Kidney (tissue), 14 donors: ENCODE data around the gene RAD17. TPM values are rescaled to one million over a fixed set of nuclear protein-coding genes. Genes with fewer than 3 reads are reported as not detected.

Experiments
- DNase-seq, 5 donors: peaks; one replicate each; pipeline ENCODE4 v3.0.0-alpha.2; 2013 to 2020
- FAIRE-seq: peaks from 2 replicates; lab custom pipeline; 2012; peaks lifted over from hg19 to GRCh38; lab: Jason Lieb, UNC
- H3K27ac ChIP-seq, 2 donors: one replicate each; pipeline ENCODE4 v1.7.0; 2013; ENCODE audit warnings: low read depth in 2 of 2, low read length in 2 of 2, inconsistent platforms in 1 of 2
- H3K27me3 ChIP-seq: one replicate; pipeline ENCODE4 v1.7.1; 2013; ENCODE audit warnings: low read length, inconsistent platforms; ENCODE audit not compliant: control insufficient read depth, insufficient read depth
- H3K36me3 ChIP-seq, 3 donors: one replicate each; pipeline versions ENCODE4 v1.7.0 to v1.7.1; 2013; ENCODE audit warnings: low read length in 3 of 3, control low read depth in 1 of 3, inconsistent platforms in 1 of 3; ENCODE audit not compliant: insufficient read depth in 3 of 3, control insufficient read depth in 2 of 3
- H3K4me1 ChIP-seq, 3 donors: one replicate each; pipeline versions ENCODE4 v1.7.0 to v1.7.1; 2013; ENCODE audit warnings: low read length in 3 of 3, inconsistent platforms in 1 of 3, low read depth in 1 of 3; ENCODE audit not compliant: control insufficient read depth in 2 of 3, insufficient read depth in 2 of 3
- H3K4me3 ChIP-seq, 3 donors: one replicate each; pipeline versions ENCODE4 v1.7.0 to v1.8.1; 2013; ENCODE audit warnings: low read length in 3 of 3, control low read depth in 1 of 3, inconsistent platforms in 1 of 3
- H3K9ac ChIP-seq, 3 donors: one replicate each; pipeline versions ENCODE4 v1.7.0 to v1.7.1; 2013; ENCODE audit warnings: low read length in 3 of 3, control low read depth in 1 of 3, inconsistent platforms in 1 of 3
- H3K9me3 ChIP-seq, 3 donors: one replicate each; pipeline versions ENCODE4 v1.7.0 to v1.7.1; 2013; ENCODE audit warnings: low read length in 3 of 3, control low read depth in 1 of 3, inconsistent platforms in 1 of 3; ENCODE audit not compliant: control insufficient read depth in 2 of 3, insufficient read depth in 1 of 3
- CTCF ChIP-seq: IDR thresholded peaks from 3 replicates; pipeline ENCODE4 v1.5.1; 2012; ENCODE audit warnings: mild to moderate bottlenecking, moderate library complexity, borderline replicate concordance; ENCODE audit not compliant: insufficient read depth; ENCODE audit errors: extremely low read depth
- intact Hi-C: fragments of 100-400 bp; cut with DNase I; formaldehyde crosslinking; loops from one replicate; pipeline ENCODE4 v1.11.1; 2022
- polyA plus RNA-seq: library from polyadenylated mRNA; stranded (reverse); fragments of 350-450 nt; fragmentation: Illumina TruSeq; extraction: RNeasy Lipid Tissue Mini Kit (QIAGEN cat#74804); gene quantifications from one replicate; pipeline ENCODE4 v1.2.3, GENCODE V29; 2014; ENCODE audit warnings: low read depth, low replicate concordance; ENCODE audit not compliant: insufficient read depth
- total RNA-seq: library from RNA; stranded (reverse); fragmentation: NEBNext Ultra II Directional; extraction: Animal tissue kit (Norgen Biotek cat#: 25700); gene quantifications from one replicate; pipeline ENCODE4 v1.2.1, GENCODE V29; 2021
- donor health status: control.
- donor health status: control.
- donor health status: control.
- donor health status: control.
- donor health status: control.
- donor health status: DM: yes; HTN: yes; CAD: no.
- donor health status: Normal renal cell carcinoma (clear cell type).

The RAD17 gene
- total and polyA plus RNA-seq, 2 donors from 2014 or later: 19.7 to 26.6 TPM

GRCh38 chr5:69334793-69335268 lies 34.8 kb upstream of the RAD17 start:
- H3K9ac ChIP-seq: no peak overlapping the region
- peak overlapping the region in 1 of 3 donors; percentile 32 for H3K4me3 ChIP-seq
- FAIRE-seq (no peak), DNase-seq (peak; percentile 86 to 92 (median 88))
- intact Hi-C loops: no loop called here
- no peaks in the 10 kb centered on the region for H3K27me3 ChIP-seq
- peak; percentile 76 for TF ChIP-seq CTCF
- H3K9me3 ChIP-seq: no peaks in the 10 kb centered on the region
- peaks cover 0 to 4% (median 0%) of the 10 kb centered on the region in 3 donors for H3K4me1 ChIP-seq
- H3K27ac ChIP-seq: no peak overlapping the region
- H3K36me3 ChIP-seq: no peaks in the 10 kb centered on the region

DNA sequence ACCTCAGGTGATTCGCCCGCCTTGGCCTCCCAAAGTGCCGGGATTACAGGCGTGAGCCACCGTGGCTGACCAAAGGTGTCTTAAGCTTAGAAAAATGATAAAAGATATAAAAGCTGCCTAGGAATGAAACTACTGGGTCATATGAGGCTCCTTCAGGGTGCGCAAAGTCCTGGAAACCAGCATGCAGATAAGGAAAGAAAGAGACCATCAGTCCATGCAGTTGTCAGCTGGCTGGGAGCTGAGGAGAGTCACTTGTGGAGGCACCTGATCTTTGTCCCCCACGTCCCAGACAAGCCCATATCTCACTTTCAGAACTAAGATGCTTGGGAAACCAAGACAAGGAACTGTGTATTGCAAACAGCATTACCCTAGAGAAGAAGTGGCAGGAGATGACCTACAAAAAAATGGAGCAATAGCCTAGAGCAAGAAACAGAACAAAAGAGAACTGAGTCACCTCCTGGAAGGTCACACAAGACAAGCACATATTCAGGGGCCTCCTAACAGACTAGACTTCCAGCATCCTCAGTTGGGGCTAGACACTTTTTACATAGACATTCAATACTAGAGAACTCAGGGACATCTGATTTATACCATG lies 34.2 kb upstream of the RAD17 start:
- FAIRE-seq: no peak
- no peak for TF ChIP-seq CTCF
- Histone ChIP-seq H3K9me3 (no peaks in the 10 kb centered on the region), H3K36me3 (no peaks in the 10 kb centered on the region), H3K4me1 (peaks cover 0 to 4% (median 0%) of the 10 kb centered on the region in 3 donors), H3K9ac (no peak overlapping the region), H3K27me3 (no peaks in the 10 kb centered on the region), H3K27ac (no peak overlapping the region), H3K4me3 (no peak overlapping the region)
- no peak for DNase-seq
- intact Hi-C loops: no loop called here

- H3K4me3 ChIP-seq: no peak overlapping the region
- no peaks in the 10 kb centered on the region for H3K4me1 ChIP-seq
- intact Hi-C loops: no loop called here
- no peaks in the 10 kb centered on the region for H3K27me3 ChIP-seq
- TF ChIP-seq CTCF: no peak
- no peaks in the 10 kb centered on the region for H3K36me3 ChIP-seq
- H3K9ac ChIP-seq: no peak overlapping the region
- FAIRE-seq (no peak), DNase-seq (no peak)
- H3K27ac ChIP-seq: no peak overlapping the region
- H3K9me3 ChIP-seq: no peaks in the 10 kb centered on the region
Measured at GRCh38 chr5:69341520-69342161, 28.0 kb upstream of the RAD17 start.
